GM12875 (cell line): ENCODE measurements around the gene WDR44.

Experiments
- H3K4me3 ChIP-seq: one replicate; pipeline ENCODE4 v1.5.1; 2011; ENCODE audit warnings: low read depth, low read length, control low read depth
- TF ChIP-seq, protein P1 (sequence below): IDR thresholded peaks from 2 replicates; pipeline ENCODE4 v1.5.1; 2011; ENCODE audit warnings: low read depth, mild to moderate bottlenecking, control low read depth, inconsistent platforms, low read length, moderate library complexity, borderline replicate concordance; ENCODE audit not compliant: insufficient read depth

The WDR44 gene

DNA sequence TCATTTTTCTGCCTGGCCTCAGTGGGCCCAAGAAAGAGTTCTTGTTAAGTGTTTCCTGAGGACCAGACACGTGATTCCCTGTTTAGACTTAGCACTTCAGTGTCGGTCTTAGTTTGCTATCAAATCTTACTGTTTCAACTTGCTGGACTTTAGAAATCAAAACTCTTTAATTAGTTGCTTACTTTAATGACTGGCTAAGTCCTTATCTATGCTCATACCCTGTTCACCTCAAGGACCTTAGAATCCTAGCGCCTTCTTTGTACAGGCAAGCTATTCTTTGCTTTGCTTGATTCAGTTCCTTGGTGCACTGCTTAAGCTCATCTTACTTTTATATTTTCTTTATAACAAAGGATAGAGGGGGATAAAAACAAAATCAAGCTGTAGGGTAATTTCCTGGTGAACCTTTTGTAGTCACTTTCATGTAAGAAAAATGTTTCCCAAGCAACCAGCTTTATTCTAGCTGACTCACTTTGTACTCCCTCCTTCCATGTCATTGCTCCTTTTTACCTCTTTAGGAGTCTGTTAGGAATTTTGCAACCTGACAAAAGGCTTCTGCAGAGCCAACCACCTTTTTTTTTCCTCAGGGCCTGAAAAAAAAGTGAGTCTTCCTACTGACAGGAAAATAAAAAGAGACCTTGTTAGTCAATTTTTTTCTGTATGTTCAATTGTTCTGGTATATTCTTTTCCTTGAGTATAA lies 14.7 kb downstream of the WDR44 start:
- TF ChIP-seq, protein P1, sequence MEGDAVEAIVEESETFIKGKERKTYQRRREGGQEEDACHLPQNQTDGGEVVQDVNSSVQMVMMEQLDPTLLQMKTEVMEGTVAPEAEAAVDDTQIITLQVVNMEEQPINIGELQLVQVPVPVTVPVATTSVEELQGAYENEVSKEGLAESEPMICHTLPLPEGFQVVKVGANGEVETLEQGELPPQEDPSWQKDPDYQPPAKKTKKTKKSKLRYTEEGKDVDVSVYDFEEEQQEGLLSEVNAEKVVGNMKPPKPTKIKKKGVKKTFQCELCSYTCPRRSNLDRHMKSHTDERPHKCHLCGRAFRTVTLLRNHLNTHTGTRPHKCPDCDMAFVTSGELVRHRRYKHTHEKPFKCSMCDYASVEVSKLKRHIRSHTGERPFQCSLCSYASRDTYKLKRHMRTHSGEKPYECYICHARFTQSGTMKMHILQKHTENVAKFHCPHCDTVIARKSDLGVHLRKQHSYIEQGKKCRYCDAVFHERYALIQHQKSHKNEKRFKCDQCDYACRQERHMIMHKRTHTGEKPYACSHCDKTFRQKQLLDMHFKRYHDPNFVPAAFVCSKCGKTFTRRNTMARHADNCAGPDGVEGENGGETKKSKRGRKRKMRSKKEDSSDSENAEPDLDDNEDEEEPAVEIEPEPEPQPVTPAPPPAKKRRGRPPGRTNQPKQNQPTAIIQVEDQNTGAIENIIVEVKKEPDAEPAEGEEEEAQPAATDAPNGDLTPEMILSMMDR: no peak
- H3K4me3 ChIP-seq: no peak overlapping the region

DNA sequence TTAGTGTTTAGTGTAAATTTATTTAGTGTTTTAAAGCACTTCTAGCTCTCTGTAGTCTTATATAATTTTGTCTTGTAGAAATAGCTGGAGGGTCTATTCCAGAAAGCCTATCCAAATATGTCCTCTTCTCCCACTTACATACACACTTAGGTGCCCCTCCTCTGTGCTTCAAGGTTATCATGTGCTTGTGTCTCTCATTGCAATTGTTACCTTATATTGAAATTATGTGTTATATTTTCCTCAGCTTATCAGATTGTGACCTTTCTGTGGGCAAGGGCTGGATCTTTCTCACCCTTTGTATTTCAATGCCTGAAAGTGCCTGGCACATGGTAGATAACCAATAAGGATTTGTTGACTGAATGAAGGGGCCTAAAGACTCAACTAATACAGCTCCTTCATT lies 18.4 kb downstream of the WDR44 start:
- TF ChIP-seq, protein P1: no peak
- H3K4me3 ChIP-seq: no peak overlapping the region

DNA sequence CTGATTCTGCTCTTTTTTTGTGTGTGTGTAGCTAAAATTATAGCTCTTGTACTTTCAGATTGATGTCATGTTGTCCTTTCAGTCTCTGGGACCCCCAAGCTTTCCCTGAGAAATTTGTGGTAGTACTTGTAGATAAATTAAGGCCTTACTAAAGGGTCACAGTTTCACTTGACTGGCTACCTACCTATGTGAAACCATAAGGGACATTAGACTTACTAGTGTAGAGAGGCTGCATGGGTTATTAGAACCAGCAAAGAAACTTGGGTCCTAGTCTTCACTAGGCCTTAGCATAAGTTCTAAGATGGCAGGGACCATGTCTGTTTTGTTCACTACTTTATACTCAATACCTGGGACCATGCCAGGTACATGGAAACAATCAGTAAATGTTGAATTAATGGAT lies 21.4 kb downstream of the WDR44 start:
- TF ChIP-seq, protein P1: no peak
- H3K4me3 ChIP-seq: no peak overlapping the region

DNA sequence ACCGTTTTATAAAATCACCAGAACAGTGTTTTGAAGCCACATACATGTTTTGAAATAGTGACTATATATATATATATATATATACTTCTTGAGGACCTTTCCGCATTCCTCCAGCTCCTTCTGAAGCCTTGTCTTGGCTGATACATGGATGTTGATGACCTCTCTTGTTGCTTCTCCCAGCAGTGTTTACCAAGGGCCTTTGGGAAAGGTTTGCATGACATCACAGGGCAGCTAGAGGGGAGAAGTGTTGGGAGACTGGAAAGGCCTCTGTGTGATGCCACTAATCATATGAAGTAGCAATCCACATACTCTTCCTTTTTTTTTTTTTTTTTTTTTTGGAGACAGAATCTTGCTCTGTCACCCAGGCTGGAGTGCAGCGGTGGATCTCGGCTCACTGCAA lies 22.5 kb downstream of the WDR44 start:
- H3K4me3 ChIP-seq: no peak overlapping the region
- TF ChIP-seq, protein P1: no peak

DNA sequence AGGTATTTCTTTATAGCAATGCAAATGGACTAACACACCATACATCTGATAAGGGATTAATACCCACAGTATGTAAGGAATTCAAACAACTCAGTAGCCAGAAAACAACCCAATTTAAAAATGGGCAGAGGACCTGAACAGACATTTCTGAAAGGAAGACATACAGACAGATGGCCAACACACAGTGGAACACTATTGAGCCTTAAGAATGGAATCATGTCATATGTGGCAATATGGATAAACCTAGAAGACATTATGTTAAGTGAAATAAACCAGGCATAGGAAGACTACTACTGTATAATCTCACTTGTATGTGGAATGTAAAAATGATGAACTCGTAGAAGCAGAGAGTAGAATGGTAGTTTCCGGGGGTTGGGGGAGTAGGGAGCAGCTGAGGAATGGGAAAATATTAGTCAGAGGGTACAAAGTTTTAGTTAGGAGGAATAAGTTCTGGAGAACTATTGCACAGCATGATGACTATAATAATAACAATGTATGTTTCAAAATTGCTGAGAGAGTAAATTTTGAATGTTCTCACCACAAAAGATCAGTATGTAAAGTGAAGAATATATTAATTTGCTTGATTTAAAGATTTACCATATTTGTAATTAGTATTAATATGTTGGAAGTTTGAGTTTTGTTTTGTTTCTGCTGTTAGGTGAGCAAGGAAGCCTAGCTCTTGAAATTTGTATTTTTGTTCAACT lies 25.2 kb downstream of the WDR44 start:
- no peak overlapping the region for H3K4me3 ChIP-seq
- TF ChIP-seq, protein P1: no peak

DNA sequence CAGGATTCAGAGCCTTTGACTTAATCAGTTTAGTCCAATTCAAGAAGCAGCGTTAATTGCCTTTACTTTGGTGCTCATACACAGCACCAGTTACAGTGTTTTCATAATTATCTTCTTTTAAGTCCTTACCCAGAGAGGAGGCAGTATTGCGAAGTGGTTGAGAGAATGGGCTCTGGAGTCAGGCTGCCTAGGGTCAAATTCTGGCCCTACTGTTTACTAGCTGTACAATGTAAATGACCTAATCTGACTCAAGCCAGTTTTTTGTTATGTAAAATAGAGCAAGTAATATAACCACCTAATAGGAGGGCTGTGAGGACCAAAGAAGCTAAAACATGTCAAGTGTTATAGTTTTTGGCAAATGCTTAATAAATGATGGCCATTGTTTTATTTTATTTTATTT lies 27.6 kb downstream of the WDR44 start:
- TF ChIP-seq, protein P1: no peak
- no peak overlapping the region for H3K4me3 ChIP-seq

DNA sequence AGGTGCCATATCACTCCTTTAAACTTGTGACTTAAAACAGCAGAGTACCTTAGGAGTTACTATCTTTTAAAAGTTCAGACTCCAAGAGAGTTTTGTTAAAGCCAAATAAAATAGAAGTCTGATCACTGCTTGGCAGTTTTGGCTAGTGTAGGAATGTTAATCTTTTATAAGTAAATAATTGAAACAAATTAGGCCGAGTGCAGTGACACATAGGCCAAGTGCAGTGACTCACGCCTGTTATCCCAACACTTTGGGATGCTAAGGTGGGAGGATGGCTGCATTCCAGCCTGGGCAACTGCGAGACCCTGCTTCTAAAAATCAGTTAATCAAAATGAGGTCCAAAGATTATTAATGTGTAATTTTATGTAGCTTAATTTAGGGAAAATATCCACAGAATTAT lies 37.2 kb downstream of the WDR44 start:
- TF ChIP-seq, protein P1: no peak
- no peak overlapping the region for H3K4me3 ChIP-seq
